GM23338 (cell line): Measurements from ENCODE around the gene RNF220. TPM values are rescaled to one million over a fixed set of nuclear protein-coding genes. Genes with fewer than 3 reads are reported as not detected.

ENCODE experiments used
- ATAC-seq: fragments of 200-7000 bp; cut with Tn5 transposase; 3 replicates; pipeline ENCODE4 v1.9.1; 2020
- DNase-seq: peaks from one replicate; pipeline ENCODE4 v3.0.0-alpha.2; 2015; ENCODE audit warnings: low spot score
- H2AFZ ChIP-seq: fragments of 200-600 bp; sonication (generic); 2 replicates; pipeline ENCODE4 v1.8.0; 2016; ENCODE audit warnings: antibody characterized with exemption, mild to moderate bottlenecking, moderate library complexity
- H3F3A ChIP-seq: fragments of 200-600 bp; sonication (generic); replicated peaks from 2 replicates; pipeline ENCODE4 v1.8.0; 2017; ENCODE audit warnings: antibody characterized with exemption, mixed run types, low read depth
- H3K27ac ChIP-seq: fragments of 200-600 bp; sonication (generic); 2 replicates; pipeline ENCODE4 v1.6.1; 2016; ENCODE audit warnings: low read depth
- H3K27me3 ChIP-seq: fragments of 200-600 bp; sonication (generic); 2 replicates; pipeline ENCODE4 v1.8.0; 2016; ENCODE audit warnings: mild to moderate bottlenecking, mixed run types, moderate library complexity; ENCODE audit not compliant: insufficient read depth
- H3K36me3 ChIP-seq: fragments of 200-600 bp; sonication (generic); 2 replicates; pipeline ENCODE4 v1.8.0; 2016; ENCODE audit warnings: mild to moderate bottlenecking; ENCODE audit not compliant: insufficient read depth
- H3K4me1 ChIP-seq: fragments of 200-600 bp; sonication (generic); 2 replicates; pipeline ENCODE4 v1.8.0; 2016; ENCODE audit warnings: mild to moderate bottlenecking, moderate library complexity; ENCODE audit not compliant: insufficient read depth
- H3K4me2 ChIP-seq: fragments of 200-600 bp; sonication (generic); 2 replicates; pipeline ENCODE4 v1.7.1; 2017; ENCODE audit warnings: mixed run types
- H3K4me3 ChIP-seq: fragments of 200-600 bp; sonication (generic); 2 replicates; pipeline ENCODE4 v1.6.1; 2016; ENCODE audit warnings: mixed run types
- H3K79me2 ChIP-seq: fragments of 200-600 bp; sonication (generic); replicated peaks from 2 replicates; pipeline ENCODE4 v1.8.0; 2017; ENCODE audit warnings: mild to moderate bottlenecking; ENCODE audit not compliant: insufficient read depth
- H3K9me2 ChIP-seq: fragments of 200-600 bp; sonication (generic); 2 replicates; pipeline ENCODE4 v1.8.0; 2017; ENCODE audit not compliant: insufficient read depth
- H4K20me1 ChIP-seq: fragments of 200-600 bp; sonication (generic); replicated peaks from 2 replicates; pipeline ENCODE4 v1.8.0; 2017; ENCODE audit warnings: mild to moderate bottlenecking; ENCODE audit not compliant: insufficient read depth
- H3K27ac Mint-ChIP-seq: 2 replicates; pipeline ENCODE4 v1.8.0; 2020; ENCODE audit warnings: inconsistent platforms, mild to moderate bottlenecking, moderate library complexity, mixed read lengths
- H3K27me3 Mint-ChIP-seq: 3 replicates; pipeline ENCODE4 v1.8.0; 2022; ENCODE audit warnings: low read depth, mild to moderate bottlenecking, moderate library complexity, mixed read lengths, inconsistent platforms; ENCODE audit not compliant: insufficient read depth, poor library complexity
- H3K36me3 Mint-ChIP-seq: 3 replicates; pipeline ENCODE4 v1.8.0; 2021; ENCODE audit warnings: low read depth, mild to moderate bottlenecking, inconsistent platforms, moderate library complexity, mixed read lengths
- H3K4me1 Mint-ChIP-seq: 3 replicates; pipeline ENCODE4 v1.8.0; 2020; ENCODE audit warnings: mild to moderate bottlenecking, inconsistent platforms, mixed read lengths
- H3K4me3 Mint-ChIP-seq: 3 replicates; pipeline ENCODE4 v1.8.0; 2021; ENCODE audit warnings: moderate library complexity, mild to moderate bottlenecking, inconsistent platforms, mixed read lengths
- H3K9me3 Mint-ChIP-seq: 3 replicates; pipeline ENCODE4 v1.8.0; 2020; ENCODE audit warnings: moderate library complexity, mild to moderate bottlenecking, inconsistent platforms, mixed read lengths
- CREB1 ChIP-seq: fragments of 250-450 bp; sonication (Bioruptor Pico); IDR thresholded peaks from 2 replicates; pipeline ENCODE4 v1.5.0; 2020; ENCODE audit warnings: low read depth, mild to moderate bottlenecking, moderate library complexity
- CTCF ChIP-seq, 2 experiments: fragments of 200-600 bp in 1 of 2; sonication (generic) in 1 of 2; conservative IDR thresholded peaks; 2 replicates each; pipeline versions ENCODE4 v1.5.1 to v1.6.1; 2016 to 2017; ENCODE audit warnings: antibody characterized with exemption in 2 of 2, low read depth in 2 of 2, mild to moderate bottlenecking in 2 of 2, moderate library complexity in 1 of 2
- ETS1 ChIP-seq: IDR thresholded peaks from 2 replicates; pipeline ENCODE4 v1.6.1; 2016; ENCODE audit warnings: antibody characterized with exemption
- EZH2phosphoT487 ChIP-seq: fragments of 200-600 bp; sonication (generic); IDR thresholded peaks from one replicate; pipeline ENCODE4 v1.8.1; 2018; ENCODE audit warnings: antibody characterized with exemption; ENCODE audit not compliant: unreplicated experiment
- JUNB ChIP-seq: IDR thresholded peaks from one replicate; pipeline ENCODE4 v1.6.1; 2016; ENCODE audit warnings: antibody characterized with exemption; ENCODE audit not compliant: unreplicated experiment
- NANOG ChIP-seq: IDR thresholded peaks from 2 replicates; pipeline ENCODE4 v1.6.1; 2016; ENCODE audit warnings: antibody characterized with exemption, borderline replicate concordance
- STAT1 ChIP-seq: IDR thresholded peaks from one replicate; pipeline ENCODE4 v1.6.1; 2016; ENCODE audit warnings: antibody characterized with exemption; ENCODE audit not compliant: unreplicated experiment
- ZNF114 ChIP-seq: fragments of 250-450 bp; sonication (Bioruptor Pico); IDR thresholded peaks from 2 replicates; pipeline ENCODE4 v1.5.0; 2020; ENCODE audit warnings: mild to moderate bottlenecking, moderate library complexity
- polyA plus RNA-seq: library from polyadenylated mRNA; unstranded; fragments of >200 nt; fragmentation: Nextera tagmentation; extraction: Ambion mirVana; gene quantifications from 2 replicates; pipeline ENCODE4 v1.2.1, GENCODE V29; 2016
- total RNA-seq: library from RNA; depleted of rRNA; stranded (reverse); fragments of >200 nt; shearing (Covaris generic); gene quantifications from 2 replicates; pipeline ENCODE4 v1.2.3, GENCODE V29; 2014
- TF ChIP-seq, protein P1 (sequence below): IDR thresholded peaks from one replicate; pipeline ENCODE4 v1.6.1; 2018; ENCODE audit warnings: antibody characterized with exemption; ENCODE audit not compliant: unreplicated experiment

Gene RNF220
- total and polyA plus RNA-seq, 2 experiments from 2014 or later = 72.8 to 168 TPM

GRCh38 chr1:44660176-44660575 is 255.1 kb downstream of the RNF220 start (continued):
- TF ChIP-seq CTCF (conservative IDR thresholded peaks at IDR 0.05; ENCODE audit: low read depth in 2 of 2) (no peak), NANOG (no peak), JUNB (no peak), CREB1 (CRISPR knock-in tag) (no peak), STAT1 (no peak), ZNF114 (CRISPR knock-in tag) (no peak), EZH2phosphoT487 (no peak)
- TF ChIP-seq, protein P1, sequence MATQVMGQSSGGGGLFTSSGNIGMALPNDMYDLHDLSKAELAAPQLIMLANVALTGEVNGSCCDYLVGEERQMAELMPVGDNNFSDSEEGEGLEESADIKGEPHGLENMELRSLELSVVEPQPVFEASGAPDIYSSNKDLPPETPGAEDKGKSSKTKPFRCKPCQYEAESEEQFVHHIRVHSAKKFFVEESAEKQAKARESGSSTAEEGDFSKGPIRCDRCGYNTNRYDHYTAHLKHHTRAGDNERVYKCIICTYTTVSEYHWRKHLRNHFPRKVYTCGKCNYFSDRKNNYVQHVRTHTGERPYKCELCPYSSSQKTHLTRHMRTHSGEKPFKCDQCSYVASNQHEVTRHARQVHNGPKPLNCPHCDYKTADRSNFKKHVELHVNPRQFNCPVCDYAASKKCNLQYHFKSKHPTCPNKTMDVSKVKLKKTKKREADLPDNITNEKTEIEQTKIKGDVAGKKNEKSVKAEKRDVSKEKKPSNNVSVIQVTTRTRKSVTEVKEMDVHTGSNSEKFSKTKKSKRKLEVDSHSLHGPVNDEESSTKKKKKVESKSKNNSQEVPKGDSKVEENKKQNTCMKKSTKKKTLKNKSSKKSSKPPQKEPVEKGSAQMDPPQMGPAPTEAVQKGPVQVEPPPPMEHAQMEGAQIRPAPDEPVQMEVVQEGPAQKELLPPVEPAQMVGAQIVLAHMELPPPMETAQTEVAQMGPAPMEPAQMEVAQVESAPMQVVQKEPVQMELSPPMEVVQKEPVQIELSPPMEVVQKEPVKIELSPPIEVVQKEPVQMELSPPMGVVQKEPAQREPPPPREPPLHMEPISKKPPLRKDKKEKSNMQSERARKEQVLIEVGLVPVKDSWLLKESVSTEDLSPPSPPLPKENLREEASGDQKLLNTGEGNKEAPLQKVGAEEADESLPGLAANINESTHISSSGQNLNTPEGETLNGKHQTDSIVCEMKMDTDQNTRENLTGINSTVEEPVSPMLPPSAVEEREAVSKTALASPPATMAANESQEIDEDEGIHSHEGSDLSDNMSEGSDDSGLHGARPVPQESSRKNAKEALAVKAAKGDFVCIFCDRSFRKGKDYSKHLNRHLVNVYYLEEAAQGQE = no peak

DNA sequence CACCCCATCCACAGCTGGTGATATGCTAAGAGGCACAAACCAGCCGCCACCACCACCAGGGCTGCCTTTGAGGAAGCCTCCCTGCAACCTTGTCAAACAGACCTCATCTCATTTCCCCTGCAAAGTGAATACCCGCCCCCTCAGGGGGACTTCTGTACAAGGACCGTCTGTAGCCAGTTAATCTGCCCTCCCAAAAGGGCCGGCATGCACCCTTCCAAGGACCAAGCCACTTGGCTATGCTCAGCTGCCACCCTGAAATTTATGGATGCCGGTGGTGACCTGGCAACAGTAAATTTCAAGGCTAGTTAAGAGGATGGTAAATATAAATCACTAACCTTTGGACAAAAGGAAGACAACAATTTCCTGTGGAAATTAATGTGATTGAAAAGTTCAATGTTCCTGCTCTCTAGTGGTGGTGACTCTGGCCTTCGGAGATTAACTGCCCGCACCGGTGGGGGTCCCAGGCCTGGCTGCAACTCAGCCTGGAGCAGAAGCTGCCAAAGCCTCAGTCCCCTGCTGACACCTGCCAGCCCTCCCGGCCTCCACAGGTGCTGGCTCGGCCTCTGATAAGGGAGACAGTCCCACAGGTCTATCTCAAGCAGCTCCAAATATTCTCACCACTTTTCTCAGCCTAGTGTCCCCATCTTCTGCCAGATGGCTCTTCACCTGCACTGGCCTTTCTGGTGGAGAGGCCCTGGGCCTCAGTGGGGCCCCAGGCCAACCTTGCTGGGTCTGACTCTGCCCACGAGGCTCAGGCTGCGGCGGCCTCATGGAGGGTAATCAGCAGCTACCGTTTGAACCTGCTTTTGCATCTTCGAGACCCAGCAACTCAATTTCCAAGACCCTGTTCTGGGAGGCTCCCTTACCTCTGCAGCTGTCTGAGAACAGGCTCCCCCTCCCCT is 257.0 kb downstream of the RNF220 start:
- no peaks in the 10 kb centered on the region for H3K9me2 ChIP-seq
- H3K27me3 ChIP-seq = no peaks in the 10 kb centered on the region
- ATAC-seq = peak; percentile 24; the same call in 2 of the 3 replicates
- H3K4me3 Mint-ChIP-seq = no peak overlapping the region
- H3K4me1 ChIP-seq = no peaks in the 10 kb centered on the region
- no peak overlapping the region for H3K4me2 ChIP-seq
- H3K27me3 Mint-ChIP-seq = no peaks in the 10 kb centered on the region
- no peak overlapping the region for H2AFZ ChIP-seq
- no peaks in the 10 kb centered on the region for H4K20me1 ChIP-seq
- no peaks in the 10 kb centered on the region for H3K36me3 Mint-ChIP-seq
- H3K79me2 ChIP-seq = no peaks in the 10 kb centered on the region
- H3K4me1 Mint-ChIP-seq = peaks cover 9% of the 10 kb centered on the region
- H3K9me3 Mint-ChIP-seq = no peaks in the 10 kb centered on the region
- H3F3A ChIP-seq = no peaks in the 10 kb centered on the region
- no peak overlapping the region for H3K4me3 ChIP-seq
- no peaks in the 10 kb centered on the region for H3K36me3 ChIP-seq
- no peak for DNase-seq
- H3K27ac ChIP-seq = no peak overlapping the region
- H3K27ac Mint-ChIP-seq = no peak overlapping the region
- TF ChIP-seq ETS1 = no peak
- TF ChIP-seq CTCF (conservative IDR thresholded peaks at IDR 0.05; ENCODE audit: low read depth in 2 of 2) = no peak
